NCI-H187 treated with DMSO at 0.1 percent for 48 hours (cell line): ENCODE measurements around the gene KRT23.

Source experiments
- DNase-seq: peaks from one replicate; lab custom pipeline; 2025; lab: John Stamatoyannopoulos, UW

Gene KRT23, protein sequence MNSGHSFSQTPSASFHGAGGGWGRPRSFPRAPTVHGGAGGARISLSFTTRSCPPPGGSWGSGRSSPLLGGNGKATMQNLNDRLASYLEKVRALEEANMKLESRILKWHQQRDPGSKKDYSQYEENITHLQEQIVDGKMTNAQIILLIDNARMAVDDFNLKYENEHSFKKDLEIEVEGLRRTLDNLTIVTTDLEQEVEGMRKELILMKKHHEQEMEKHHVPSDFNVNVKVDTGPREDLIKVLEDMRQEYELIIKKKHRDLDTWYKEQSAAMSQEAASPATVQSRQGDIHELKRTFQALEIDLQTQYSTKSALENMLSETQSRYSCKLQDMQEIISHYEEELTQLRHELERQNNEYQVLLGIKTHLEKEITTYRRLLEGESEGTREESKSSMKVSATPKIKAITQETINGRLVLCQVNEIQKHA

GRCh38 chr17:40937384-40937819, at the start of gene KRT23:
KRT23 (minus strand) TSS chr17:40937646; CDS start chr17:40936603, 1,043 bp downstream.
- DNase-seq = no peak

GRCh38 chr17:40986920-40987319, 49.5 kb upstream of the KRT23 start:
- no peak for DNase-seq

GRCh38 chr17:40984226-40984625, 46.8 kb upstream of the KRT23 start, which contains the start of gene KRT40:
KRT40 (minus strand) TSS chr17:40984326; CDS start chr17:40984273, 53 bp downstream.
- no peak for DNase-seq

DNA sequence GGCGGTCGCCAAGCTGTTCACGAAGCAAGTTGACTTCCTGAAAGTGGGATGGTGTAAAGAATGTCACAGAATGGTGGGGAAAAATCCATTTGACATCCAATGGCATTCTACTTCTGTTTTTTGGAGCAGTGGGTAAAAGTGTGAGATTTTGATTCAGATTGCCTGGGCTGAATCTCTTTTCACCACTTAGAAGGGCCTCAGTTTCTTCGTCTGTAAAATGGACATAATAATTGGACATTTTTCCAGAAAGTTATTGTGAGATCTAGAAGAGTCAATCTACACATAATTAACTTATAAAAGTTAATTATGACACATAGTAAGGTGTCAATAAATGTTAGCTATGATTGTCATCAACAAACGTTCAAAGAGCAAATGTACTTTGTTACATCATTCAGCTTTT, 43.7 kb upstream of the KRT23 start:
- DNase-seq = no peak

DNA sequence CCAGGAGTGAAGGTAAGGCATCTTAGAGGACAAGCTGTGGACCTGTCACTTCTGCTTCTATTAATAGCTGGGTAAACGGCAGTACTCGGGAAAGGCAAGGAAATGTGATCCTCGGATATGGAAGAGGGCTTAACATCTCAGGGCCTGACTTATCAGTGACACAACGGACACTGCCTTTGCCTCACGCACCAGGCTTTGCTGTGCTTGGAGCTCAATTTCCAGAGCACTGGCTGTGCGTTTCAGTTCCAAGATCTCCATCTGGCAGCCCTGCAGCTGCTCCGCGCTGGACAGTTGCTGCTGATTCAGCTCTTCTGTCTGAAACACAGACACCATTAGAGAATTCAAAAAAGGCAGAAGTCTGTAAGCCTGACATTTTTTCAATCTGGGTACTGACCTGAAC, 43.1 kb upstream of the KRT23 start:
- peak; percentile 39 for DNase-seq

- DNase-seq = no peak
These were observed 42.7 kb upstream of the KRT23 start for GRCh38 chr17:40980117-40980516.

- no peak for DNase-seq
These were observed 41.2 kb upstream of the KRT23 start for GRCh38 chr17:40978575-40979151.

DNA sequence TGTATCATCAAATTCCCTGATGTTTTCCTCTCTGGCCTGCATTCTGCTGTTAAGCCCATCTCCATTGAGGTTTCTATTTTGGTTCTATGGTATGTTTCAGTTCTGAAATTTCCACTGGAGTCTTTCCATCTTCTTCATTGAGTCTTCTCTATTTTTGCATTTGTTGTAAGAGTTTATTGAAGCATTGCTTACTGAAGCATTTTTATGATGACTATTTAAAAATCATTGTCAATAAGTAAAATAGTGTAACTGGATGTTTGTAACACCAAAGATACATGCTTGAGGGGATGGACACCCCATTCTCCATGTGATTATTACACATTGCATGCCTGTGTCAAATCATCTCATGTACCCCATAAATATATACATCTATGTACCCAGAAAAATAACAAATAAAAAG, 38.1 kb upstream of the KRT23 start:
- DNase-seq = no peak

GRCh38 chr17:40974366-40974765, 36.9 kb upstream of the KRT23 start:
- no peak for DNase-seq

- no peak for DNase-seq
These were observed 30.1 kb upstream of the KRT23 start for GRCh38 chr17:40967582-40967981.

DNA sequence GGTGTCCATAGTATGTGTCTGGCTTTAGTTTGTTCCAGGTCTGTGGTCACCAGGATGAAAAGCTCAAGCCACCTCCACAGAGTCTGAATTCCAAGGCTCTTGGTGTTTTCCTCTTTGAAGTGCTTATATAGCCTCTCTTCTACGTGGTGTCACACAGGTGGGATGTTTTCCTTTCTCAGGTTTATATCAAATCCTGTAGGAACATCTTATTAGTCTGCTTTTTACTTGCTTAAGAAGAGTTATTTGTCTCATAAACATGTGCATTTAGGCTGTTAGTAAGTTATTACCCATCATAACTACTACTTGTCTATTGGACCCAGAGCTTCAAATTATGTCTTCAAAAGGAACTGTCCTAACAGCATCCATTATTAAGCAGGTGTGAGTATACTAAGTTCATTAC, 29.4 kb upstream of the KRT23 start, which contains the start of gene KRT39:
Gene KRT39, minus strand, starts transcription at position 101 of the 400 bp plus-strand sequence. Its CDS starts 92 bp downstream, at position 9.
- DNase-seq = no peak

DNA sequence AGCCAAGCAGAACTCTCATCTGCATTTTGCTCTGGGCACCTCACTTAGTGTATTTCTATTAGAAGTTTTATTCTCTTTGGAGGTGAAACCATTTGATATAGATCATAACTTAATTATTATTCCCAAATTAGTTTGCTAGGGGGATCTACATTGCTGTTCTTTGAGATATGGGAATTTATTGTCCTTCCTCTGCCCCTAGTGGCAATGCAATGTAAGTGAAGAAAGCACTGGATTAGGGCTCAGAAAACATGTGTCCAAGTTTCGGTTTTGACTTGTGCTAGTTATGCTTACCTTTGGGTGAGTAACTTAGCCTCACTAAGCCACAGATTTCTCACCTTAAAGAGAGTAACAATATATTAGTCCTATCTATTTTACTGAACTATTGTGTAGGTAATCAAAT, 26.4 kb upstream of the KRT23 start:
- no peak for DNase-seq

- no peak for DNase-seq
These were observed 24.7 kb upstream of the KRT23 start for GRCh38 chr17:40962059-40962561.

- DNase-seq = no peak
These were observed 24.1 kb upstream of the KRT23 start for GRCh38 chr17:40961591-40961990.

GRCh38 chr17:40960144-40960543, 22.7 kb upstream of the KRT23 start:
- DNase-seq = no peak

- no peak for DNase-seq
These were observed 20.9 kb upstream of the KRT23 start for GRCh38 chr17:40958086-40958953.

- no peak for DNase-seq
These were observed 19.2 kb upstream of the KRT23 start for GRCh38 chr17:40956401-40957254.

- DNase-seq = no peak
These were observed 16.4 kb upstream of the KRT23 start for GRCh38 chr17:40953881-40954280.

DNA sequence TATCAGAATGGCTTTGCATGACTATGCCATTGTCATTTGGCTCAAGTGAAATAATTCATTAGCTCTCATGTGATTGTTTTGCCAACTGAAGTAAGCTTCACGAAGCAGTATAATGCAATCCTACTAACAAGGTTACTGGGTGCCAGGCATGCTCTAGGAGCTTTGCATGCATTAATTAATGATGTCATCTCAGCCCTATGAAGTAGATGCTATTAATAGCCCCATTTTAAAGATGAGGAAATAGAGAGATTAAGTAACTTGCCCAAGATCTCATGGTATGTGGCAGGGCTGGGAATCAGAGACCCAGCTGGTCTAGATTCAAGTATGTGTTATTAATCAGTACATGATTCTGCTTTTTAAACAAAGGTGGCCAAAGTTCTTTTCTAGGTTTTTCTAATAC, 15.2 kb upstream of the KRT23 start:
- no peak for DNase-seq

- no peak for DNase-seq
These were observed 14.7 kb upstream of the KRT23 start for GRCh38 chr17:40952154-40952553.

GRCh38 chr17:40951011-40951622, 13.7 kb upstream of the KRT23 start:
- DNase-seq = no peak
